GM19099 (cell line): ENCODE results near the gene FAM124B.

Experiments
- POLR2A ChIP-seq: IDR thresholded peaks from 3 replicates; pipeline ENCODE4 v1.6.1; 2011; ENCODE audit warnings: low read depth; ENCODE audit not compliant: insufficient read length; ENCODE audit errors: extremely low read depth

The FAM124B gene

GRCh38 chr2:224345492-224345891 lies 56.4 kb downstream of the FAM124B start:
- TF ChIP-seq POLR2A: no peak

GRCh38 chr2:224343226-224343625 lies 58.7 kb downstream of the FAM124B start:
- TF ChIP-seq POLR2A: no peak

GRCh38 chr2:224335991-224336390 lies 65.9 kb downstream of the FAM124B start:
- TF ChIP-seq POLR2A: no peak

GRCh38 chr2:224334726-224335125 lies 67.2 kb downstream of the FAM124B start:
- TF ChIP-seq POLR2A: no peak

- TF ChIP-seq POLR2A: no peak
Observed at GRCh38 chr2:224333726-224334482, 68.0 kb downstream of the FAM124B start.

- TF ChIP-seq POLR2A: no peak
Observed at GRCh38 chr2:224331698-224332097, 70.2 kb downstream of the FAM124B start.

- TF ChIP-seq POLR2A: no peak
Observed at GRCh38 chr2:224328798-224329197, 73.1 kb downstream of the FAM124B start.
